CD4-positive, alpha-beta T cell treated with Interleukin-17A for 1 hour (primary cell): ENCODE measurements around the gene KLHDC1.
"Not testable (repeated sequence)": the region's sequence is repeated elsewhere in the genome, so short reads cannot be mapped to it uniquely, and the experiment has no call there.

Source experiments
- DNase-seq: peaks from one replicate; pipeline ENCODE4 v3.0.0-alpha.2; 2020

Gene KLHDC1

DNA sequence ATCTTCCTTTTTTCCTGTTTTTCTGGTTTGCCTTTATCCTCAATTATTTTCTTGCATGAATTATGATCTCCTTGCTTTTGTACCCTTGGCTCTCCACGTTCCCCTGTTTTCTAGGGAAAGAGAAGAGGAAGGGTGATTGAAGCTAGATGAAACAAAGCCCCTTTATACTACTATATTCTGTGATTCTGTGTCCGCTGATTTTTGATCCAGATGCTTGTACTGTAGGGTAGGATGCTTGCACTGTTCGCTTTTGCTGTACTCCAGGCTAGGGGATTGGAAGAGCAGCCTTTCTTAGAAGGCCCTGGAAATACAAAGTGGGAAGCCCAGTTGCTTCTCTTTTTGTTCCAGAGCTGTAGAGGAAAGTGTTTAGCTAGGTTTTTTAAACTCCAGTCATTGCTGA is 40.0 kb downstream of the KLHDC1 start:
- no peak for DNase-seq

DNA sequence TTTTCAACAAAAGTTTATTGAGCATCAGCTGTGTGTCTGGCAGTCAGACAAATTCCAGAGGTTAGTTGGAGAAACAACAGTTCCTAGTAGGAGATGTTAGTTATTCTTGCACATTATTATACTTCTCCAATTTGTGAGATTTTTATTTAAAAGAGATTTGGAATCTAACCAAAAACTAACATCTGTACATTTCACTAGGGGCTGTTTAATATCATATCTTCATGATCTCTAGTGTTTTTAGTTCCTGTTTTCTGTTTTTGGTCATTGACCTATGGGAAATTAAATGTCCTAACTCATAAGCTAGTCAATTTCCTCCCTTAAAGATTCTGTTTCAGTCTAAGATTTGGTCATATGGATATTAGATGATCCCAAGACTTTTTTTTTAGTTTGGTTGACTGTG is 40.9 kb downstream of the KLHDC1 start:
- no peak for DNase-seq

DNA sequence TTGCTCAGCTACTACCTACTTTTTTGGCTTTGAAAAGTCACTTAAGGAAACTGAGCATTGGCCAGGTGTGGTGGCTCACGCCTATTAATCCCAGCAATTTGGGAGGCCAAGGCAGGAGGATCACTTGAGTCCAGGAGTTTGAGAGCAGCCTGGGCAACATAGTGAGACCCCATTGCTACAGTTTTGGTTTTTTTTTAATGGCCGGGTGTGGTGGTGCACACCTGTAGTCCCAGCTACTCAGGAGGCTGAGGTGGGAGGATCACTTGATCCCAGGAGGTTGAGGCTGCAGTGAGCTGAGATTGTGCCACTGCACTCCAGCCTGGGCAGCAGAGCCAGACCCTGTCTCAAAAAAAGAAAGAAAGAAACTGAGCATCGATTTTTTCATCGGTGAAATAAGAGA is 42.7 kb downstream of the KLHDC1 start:
- DNase-seq = not testable (repeated sequence)

GRCh38 chr14:49745191-49745590 is 52.3 kb downstream of the KLHDC1 start:
- DNase-seq = no peak

GRCh38 chr14:49746476-49746875 is 53.6 kb downstream of the KLHDC1 start:
- DNase-seq = not testable (repeated sequence)

DNA sequence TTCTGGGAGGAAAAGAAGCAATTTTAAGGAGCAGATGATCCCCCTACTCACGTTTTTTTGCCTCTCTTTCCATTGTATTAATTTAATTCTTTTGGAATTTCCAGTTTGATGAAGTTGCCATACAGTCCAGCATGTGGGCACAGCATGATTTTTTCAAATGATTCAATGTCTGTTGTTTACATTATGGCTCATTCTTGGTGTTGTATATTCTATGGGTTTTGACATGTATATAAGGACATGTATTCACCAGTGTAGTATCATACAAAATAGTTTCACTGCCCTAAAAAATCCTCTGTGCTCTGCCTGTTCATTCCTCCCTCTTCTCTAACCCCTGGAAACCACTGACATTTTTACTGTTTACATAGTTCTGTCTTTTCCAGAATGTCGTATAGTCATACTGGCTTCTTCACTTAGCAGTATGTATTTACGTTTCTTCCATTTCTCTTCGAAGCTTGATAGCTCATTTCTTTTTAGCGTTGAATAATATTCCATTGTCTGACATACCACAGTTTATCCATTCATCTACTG is 61.7 kb downstream of the KLHDC1 start:
- DNase-seq = no peak

DNA sequence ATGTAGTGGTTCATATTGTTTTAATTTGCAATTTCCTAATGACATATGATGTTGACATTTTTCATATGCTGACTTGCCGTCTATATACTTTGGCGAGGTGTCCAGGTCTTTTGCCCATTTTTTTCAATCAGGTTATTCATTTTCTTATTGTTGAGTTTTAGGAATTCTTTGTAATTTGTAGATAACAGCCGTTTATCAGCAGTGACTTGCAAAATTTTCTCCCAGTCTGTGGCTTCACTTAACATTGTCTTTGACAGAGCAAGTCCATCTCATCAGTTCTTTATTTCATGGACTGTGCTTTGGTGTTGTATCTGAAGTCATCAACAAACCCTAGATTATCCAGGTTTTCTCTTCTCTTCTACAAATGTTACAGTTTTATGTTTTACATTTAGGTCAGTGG is 62.5 kb downstream of the KLHDC1 start:
- DNase-seq = no peak

- DNase-seq = no peak
Measured at GRCh38 chr14:49761839-49762551, 69.1 kb downstream of the KLHDC1 start.

- peak; percentile 4 for DNase-seq
Measured at GRCh38 chr14:49766839-49767238, 73.9 kb downstream of the KLHDC1 start.

- DNase-seq = no peak
Measured at GRCh38 chr14:49767270-49767570, 74.3 kb downstream of the KLHDC1 start.

GRCh38 chr14:49767571-49768300 is 74.8 kb downstream of the KLHDC1 start, which contains the start of gene KLHDC2:
Gene KLHDC2 (plus strand): TSS chr14:49768153. CDS start chr14:49768469, 316 bp downstream.
- peak; percentile 89 for DNase-seq

DNA sequence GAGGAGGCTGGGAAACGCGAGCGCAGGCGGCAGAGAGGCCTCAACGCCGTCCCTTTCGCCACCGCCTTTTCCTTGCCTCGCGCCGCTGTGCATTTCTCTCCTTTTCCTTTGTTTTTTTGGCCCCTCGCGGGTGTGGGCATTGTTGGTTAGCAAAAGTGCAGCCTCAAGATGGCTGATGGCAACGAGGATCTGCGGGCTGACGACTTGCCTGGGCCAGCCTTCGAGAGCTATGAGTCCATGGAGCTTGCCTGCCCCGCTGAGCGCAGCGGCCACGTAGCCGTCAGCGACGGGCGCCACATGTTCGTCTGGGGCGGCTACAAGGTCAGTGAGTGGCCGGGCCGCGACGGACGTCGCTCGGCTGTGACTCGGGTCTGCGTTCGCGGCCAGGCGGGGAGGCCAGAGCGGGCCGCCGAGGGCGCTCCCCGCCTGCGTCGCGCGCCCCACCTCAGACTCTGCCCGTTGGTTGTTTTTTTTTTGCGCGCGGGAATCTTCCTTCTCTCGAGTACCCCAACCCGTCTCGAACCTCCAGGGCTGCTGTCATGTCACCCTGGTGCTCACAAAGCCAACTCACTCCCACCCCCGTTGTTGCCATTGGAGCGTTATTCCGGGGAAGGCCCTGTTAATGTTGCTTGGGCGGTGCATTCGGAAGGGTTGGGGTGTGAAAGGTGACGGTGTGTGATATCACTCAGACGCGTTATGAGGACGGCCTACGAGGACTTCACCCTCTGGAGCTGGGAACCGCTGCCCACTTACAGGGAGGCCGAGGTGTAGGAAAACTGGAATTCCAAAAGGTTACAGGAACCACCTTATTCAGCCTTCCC is 75.6 kb downstream of the KLHDC1 start:
- peak; percentile 81 for DNase-seq

GRCh38 chr14:49769171-49769570 is 76.3 kb downstream of the KLHDC1 start:
- no peak for DNase-seq

DNA sequence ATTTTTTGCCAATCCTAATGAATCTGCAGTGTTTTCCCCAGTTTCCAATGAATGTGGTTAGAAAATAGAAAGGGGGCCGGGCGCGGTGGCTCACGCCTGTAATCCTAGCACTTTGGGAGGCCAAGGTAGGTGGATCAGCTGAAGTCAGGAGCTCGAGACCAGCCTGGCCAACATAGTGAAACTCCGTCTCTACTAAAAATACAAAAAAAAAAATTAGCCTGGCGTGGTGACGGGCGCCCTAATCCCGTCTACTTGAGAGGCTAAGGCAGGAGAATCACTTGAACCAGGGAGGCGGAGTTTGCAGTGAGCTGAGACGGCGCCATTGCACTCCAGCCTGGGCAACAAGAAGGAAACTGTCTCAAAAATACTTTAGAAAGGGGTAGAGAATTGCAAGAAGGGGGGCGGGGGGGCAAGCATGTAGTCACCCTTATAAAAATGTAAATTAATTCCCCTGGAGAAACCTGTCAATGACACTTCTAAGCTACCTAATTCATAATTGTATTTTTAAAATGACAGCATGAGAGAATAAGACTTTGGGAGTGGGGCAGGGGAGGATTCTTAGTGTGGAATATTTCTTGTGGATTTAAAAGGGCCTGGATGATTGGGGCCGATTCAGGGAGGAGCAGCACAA is 76.8 kb downstream of the KLHDC1 start:
- no peak for DNase-seq

GRCh38 chr14:49770212-49770817 is 77.4 kb downstream of the KLHDC1 start:
- no peak for DNase-seq

- DNase-seq = not testable (repeated sequence)
Measured at GRCh38 chr14:49771691-49772090, 78.8 kb downstream of the KLHDC1 start.

DNA sequence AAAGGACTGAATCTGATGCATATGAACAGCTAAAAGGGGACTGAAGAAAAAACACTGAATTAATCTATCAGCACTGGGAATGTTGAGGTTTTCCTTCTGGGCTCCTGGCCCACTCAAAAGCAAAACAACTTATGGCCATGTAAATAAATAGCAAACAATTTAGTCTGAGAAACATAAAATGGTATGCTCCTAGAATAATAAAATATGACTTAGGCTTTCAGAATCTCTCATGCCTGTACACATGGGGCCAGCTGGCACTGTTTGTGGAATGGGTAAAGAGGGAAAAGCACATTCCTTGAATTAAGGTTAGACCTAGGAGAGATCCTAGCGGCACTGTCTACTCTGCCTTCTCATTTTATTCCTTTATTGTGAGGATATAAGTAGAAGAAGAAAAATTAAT is 81.2 kb downstream of the KLHDC1 start:
- DNase-seq = no peak

GRCh38 chr14:49778421-49778820 is 85.5 kb downstream of the KLHDC1 start:
- no peak for DNase-seq

DNA sequence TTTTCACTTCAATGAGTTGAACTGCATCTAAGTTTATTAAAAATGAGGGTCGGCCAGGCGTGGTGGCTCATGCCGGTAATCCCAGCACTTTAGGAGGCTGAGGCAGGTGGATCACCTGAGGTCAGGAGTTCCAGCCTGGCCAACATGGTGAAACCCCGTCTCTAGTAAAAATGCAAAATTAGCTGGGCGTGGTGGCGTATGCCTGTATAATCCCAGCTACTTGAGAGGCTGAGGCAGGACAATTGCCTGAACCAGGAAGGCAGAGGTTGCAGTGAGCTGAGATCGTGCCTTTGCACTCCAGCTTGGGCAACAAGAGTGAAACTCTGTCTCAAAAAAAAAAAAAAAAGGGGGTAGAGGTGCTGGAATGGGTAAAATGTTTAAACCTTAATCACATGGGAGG is 88.1 kb downstream of the KLHDC1 start:
- DNase-seq = not testable (repeated sequence)

DNA sequence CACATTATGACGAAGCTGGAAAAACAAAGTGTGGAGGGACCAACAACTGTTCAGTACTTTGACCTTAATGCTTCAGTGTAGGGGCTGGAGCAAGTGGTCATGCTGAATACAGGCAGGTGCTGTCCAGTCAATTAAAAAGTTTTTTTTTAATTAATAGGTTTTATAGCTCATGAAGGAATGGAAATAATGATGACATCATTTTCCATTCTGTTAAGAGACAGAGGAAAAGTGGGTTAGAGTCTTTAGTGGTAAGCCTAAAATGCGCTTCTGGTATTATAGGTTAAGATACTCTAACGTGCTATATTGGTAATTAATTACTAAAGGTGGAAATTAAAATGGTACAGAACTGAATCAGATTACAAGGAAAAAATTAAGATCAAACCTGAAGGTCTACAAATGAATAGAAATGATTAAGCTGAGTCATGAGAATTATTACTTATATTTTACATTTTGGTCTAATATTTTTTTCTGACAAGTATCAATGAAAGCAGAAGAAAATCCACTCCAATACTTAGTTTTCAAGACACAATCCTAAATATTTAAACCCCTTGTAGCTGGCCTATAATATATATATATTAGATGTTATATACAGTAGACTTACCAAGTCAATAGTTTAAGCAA is 90.6 kb downstream of the KLHDC1 start:
- no peak for DNase-seq

DNA sequence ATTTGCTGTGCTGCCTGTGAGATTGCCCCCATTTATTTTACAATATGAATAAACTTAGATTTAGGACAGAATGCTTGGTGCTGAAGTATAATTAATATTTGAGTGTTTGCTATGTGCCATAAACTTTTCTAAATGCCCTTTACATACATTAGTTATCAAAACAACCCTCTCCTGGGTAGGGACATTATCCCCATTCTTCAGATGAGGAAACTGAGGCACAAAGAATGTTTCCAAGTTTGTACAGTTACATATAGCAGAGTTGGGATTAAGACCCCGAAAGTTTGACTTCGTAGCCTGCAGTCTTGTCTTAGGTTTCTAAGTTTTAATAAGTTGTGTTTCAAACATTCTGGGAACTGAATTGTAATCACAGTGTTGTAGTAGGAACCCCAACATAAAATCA is 93.4 kb downstream of the KLHDC1 start:
- no peak for DNase-seq

GRCh38 chr14:49792618-49793017 is 99.7 kb downstream of the KLHDC1 start:
- no peak for DNase-seq
